Kidney epithelial cell (primary cell): ENCODE results near the gene TRPM5. TPM values are rescaled to one million over a fixed set of nuclear protein-coding genes. Genes with fewer than 3 reads are reported as not detected.

Experiments
- DNase-seq: peaks from one replicate; pipeline ENCODE4 v3.0.0-alpha.2; 2010; ENCODE audit warnings: low read depth
- H3K27me3 ChIP-seq: 2 replicates; pipeline ENCODE4 v1.6.0; 2011; ENCODE audit warnings: low read length; ENCODE audit not compliant: control insufficient read depth, insufficient read depth
- H3K36me3 ChIP-seq: 2 replicates; pipeline ENCODE4 v1.5.1; 2011; ENCODE audit warnings: low read length; ENCODE audit not compliant: control insufficient read depth, insufficient read depth
- H3K4me3 ChIP-seq: 2 replicates; pipeline ENCODE4 v1.5.1; 2011; ENCODE audit warnings: low read depth, mild to moderate bottlenecking, control low read depth, low read length
- total RNA-seq: library from RNA; depleted of rRNA; stranded (reverse); fragments of >200 nt; gene quantifications from 2 replicates; pipeline ENCODE4 v1.2.3, GENCODE V29; 2015
- TF ChIP-seq, protein P1 (sequence below): IDR thresholded peaks from 2 replicates; pipeline ENCODE4 v1.5.1; 2011; ENCODE audit warnings: mild to moderate bottlenecking, moderate library complexity, low read length, control low read depth, inconsistent platforms; ENCODE audit not compliant: insufficient read depth, poor library complexity, severe bottlenecking

The TRPM5 gene
- total RNA-seq, 1 donor from 2014 or later, result not detected

DNA sequence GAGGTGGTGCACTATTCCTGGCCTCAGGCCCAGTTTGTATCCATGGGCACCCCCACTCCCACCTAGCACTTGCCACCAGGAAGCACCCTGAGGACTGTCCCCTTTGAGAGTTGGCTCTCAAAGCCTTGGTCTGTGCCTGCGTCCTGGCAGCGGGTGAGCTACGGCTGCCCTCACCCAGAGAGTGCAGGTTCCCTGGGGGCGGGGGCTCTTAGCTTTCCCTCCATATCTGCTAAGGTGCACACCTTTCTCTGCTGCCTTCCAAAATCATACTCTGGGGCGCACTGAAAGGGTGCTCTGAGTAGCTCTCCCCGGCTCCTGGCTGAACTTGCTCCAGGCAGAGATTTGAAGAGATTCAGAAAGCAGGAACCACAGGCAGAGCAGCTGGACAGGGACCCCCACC, 7.6 kb upstream of the TRPM5 start:
- Histone ChIP-seq H3K4me3 (no peak overlapping the region), H3K27me3 (peaks cover 15% of the 10 kb centered on the region), H3K36me3 (no peaks in the 10 kb centered on the region)
- no peak for DNase-seq
- TF ChIP-seq, protein P1, sequence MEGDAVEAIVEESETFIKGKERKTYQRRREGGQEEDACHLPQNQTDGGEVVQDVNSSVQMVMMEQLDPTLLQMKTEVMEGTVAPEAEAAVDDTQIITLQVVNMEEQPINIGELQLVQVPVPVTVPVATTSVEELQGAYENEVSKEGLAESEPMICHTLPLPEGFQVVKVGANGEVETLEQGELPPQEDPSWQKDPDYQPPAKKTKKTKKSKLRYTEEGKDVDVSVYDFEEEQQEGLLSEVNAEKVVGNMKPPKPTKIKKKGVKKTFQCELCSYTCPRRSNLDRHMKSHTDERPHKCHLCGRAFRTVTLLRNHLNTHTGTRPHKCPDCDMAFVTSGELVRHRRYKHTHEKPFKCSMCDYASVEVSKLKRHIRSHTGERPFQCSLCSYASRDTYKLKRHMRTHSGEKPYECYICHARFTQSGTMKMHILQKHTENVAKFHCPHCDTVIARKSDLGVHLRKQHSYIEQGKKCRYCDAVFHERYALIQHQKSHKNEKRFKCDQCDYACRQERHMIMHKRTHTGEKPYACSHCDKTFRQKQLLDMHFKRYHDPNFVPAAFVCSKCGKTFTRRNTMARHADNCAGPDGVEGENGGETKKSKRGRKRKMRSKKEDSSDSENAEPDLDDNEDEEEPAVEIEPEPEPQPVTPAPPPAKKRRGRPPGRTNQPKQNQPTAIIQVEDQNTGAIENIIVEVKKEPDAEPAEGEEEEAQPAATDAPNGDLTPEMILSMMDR, result no peak

DNA sequence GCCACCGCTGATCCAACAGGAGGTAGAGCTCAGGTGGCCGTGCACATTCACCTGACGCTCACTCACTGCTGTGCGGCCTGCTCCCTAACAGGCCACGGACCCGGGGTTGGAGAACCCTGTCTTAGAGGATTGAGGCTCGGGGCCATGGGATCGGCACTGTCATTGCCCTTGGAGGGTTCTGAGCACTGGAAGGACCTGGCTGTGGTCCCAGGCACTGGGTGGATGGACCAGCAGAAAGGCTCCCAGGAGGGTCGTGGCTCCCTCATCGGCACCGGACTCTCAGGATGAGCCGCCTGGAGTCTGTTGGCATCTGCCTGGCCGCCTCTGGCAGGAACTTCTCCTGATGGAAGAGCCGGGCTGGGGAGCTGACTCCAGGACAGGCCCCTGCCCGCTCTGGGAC, 7.0 kb upstream of the TRPM5 start:
- no peak overlapping the region for H3K4me3 ChIP-seq
- peaks cover 21% of the 10 kb centered on the region for H3K27me3 ChIP-seq
- TF ChIP-seq, protein P1, result no peak
- no peaks in the 10 kb centered on the region for H3K36me3 ChIP-seq
- no peak for DNase-seq

DNA sequence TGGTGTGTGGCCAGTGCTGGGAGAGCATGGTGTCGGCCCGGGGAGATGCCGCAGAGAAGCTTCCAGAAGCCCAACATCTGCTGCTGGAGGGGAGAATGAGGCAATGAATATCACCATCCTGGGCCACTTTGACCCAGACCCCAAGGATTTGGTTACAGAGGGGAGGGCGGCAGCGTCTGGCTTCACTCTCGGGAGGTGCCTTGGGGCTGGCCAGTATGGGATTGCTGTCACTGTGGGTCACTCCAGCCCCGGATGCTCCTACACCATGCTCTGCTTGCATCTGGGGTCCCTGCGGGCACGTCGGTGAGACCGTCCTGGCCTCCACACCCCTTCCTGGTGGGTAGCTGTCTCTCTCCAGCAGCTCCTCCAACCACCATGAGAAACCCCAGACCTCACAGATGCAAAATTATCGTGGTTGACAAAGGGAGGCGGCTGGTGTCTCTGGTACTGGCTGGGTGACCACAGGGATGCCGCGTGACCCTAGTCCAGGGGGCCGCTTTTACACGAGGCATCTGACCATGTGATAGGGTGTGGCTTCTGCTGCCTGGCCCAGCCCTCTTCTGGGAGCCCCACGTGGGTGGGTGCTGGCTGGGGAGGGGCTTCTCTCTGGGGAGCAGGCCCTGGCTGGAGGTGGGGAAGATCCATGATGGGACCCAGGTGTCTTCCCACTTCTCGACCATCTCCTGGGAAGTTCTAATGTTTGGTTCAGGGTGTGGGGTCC, 6.2 kb upstream of the TRPM5 start:
- TF ChIP-seq, protein P1, result no peak
- H3K27me3 ChIP-seq, result peaks cover 29% of the 10 kb centered on the region
- DNase-seq, result no peak
- no peaks in the 10 kb centered on the region for H3K36me3 ChIP-seq
- H3K4me3 ChIP-seq, result no peak overlapping the region

DNA sequence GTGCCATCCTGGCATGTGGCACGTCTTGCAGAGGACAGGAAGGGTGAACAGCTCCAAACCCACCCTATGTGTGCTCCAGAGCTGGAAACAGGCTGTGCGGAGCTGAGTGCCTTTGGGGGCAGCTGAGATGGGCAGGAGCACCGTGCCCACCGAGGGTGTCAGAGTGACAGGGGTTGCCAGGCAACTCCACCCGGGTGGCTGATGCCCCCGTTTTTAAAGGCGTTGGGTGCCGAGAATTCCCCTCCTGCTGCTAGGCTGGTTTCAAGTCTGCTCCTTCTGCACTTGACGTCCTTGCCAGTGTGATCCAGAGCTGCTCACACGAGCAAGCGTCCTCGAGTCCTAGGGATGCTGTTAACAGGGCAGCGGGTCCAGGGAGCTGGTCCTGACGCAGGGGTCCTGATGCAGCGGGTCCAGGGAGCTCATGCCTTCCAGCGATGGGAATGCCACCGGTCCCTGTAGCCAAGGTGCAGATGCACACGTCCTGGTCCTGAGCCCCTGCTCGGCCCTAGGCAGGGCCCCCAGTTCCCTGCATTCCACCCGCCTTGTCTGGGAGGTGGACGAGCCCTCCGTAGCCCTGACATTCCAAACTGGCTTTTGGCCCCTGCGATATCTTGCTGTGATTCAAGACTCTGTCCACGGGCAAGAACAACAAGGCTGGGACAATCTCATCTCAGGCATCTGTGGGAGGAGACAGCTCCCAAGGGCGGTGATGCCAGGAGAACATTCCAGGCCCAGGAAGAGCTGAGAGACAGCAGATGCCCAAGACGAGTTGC, 5.4 kb upstream of the TRPM5 start:
- DNase-seq, result no peak

DNA sequence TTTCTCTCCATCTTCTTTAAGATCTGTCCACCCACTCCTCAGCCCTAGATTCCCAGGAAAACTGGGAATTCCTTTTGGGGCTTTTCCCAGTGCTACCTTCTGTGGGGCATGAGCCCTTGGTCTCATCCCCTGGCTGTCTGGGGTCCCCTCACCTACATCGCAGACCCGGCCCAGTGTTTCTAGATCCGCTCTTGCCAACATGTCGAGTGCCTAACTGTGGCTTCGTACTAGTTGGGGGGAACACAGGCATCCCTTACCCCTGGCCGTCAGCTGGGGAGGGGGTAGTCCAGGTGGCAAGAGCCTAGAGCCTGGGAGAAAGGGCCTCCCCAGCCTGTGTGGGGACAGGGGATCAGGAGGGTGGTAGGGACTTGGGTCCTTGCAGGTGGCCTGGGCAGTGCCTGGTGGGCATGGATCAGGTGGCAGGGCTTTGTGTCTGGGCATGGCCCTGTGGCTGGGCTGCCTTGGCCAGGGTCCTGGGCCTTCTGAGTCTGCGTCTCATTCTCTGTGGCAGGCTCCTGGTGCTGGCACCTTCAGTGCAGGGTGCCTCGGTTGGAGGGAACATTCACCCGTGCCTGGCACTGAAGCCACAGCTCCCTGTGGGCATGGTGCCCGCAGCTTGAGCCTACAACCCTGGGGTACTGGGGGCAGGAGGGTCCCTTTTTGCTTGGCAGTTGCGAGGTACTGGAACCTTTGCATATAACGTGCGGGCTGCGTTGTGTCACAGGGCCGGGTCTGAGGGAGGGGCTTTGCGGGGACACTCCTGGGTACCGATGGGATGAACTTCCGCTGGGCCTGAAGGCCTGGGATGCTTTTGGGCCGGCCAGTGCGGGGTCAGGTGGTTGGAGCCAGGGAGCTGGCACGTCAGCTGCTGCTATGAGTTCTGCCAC, 4.6 kb upstream of the TRPM5 start:
- Histone ChIP-seq H3K36me3 (no peaks in the 10 kb centered on the region), H3K27me3 (peaks cover 37% of the 10 kb centered on the region), H3K4me3 (no peak overlapping the region)
- TF ChIP-seq, protein P1, result no peak
- no peak for DNase-seq

More for the DNA sequence above, 5.4 kb upstream of the TRPM5 start:
- peaks cover 33% of the 10 kb centered on the region for H3K27me3 ChIP-seq
- H3K36me3 ChIP-seq, result no peaks in the 10 kb centered on the region
- TF ChIP-seq, protein P1, result no peak
- no peak overlapping the region for H3K4me3 ChIP-seq
